ES-I3 (cell line): ENCODE data around the gene CEP55.
A peak's percentile ranks its signal among the peaks of the same experiment; 100 is the strongest.

ENCODE experiments used
- H3K36me3 ChIP-seq: 2 replicates; pipeline ENCODE4 v1.6.1; 2013; ENCODE audit warnings: mild to moderate bottlenecking, low read length, control low read depth, moderate library complexity; ENCODE audit not compliant: insufficient read depth
- H3K4me1 ChIP-seq: 2 replicates; pipeline ENCODE4 v1.6.1; 2013; ENCODE audit warnings: mild to moderate bottlenecking, control low read depth, low read length; ENCODE audit not compliant: insufficient read depth
- H3K9ac ChIP-seq: 2 replicates; pipeline ENCODE4 v1.6.1; 2013; ENCODE audit warnings: low read depth, mild to moderate bottlenecking, low read length, moderate library complexity
- H3K9me3 ChIP-seq: 2 replicates; pipeline ENCODE4 v1.6.1; 2013; ENCODE audit warnings: mild to moderate bottlenecking, low read length, moderate library complexity; ENCODE audit not compliant: control insufficient read depth, insufficient read depth

The CEP55 gene

DNA sequence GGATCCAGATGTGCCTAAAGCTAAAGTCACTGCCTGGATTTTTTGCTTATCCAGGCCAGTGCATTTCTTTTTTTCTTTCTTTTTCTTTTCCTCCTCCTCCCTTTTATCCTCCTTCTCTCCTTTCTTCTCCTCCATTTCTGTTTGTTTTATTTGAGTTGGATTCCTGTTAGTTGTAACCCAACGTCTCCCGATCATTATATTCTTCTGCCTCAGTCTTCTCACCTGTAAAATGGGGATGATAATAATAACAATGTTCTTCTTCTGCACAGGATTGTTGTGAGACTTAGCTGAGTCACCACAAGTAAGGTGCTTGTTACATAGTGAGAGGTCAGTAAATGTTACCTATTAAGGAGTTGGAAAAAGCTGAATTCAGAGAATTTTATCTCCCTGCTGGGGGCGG, 56.4 kb downstream of the CEP55 start:
- H3K9ac ChIP-seq, result no peak overlapping the region
- no peaks in the 10 kb centered on the region for H3K9me3 ChIP-seq
- H3K4me1 ChIP-seq, result no peaks in the 10 kb centered on the region; the same call in 1 of the 2 replicates
- no peaks in the 10 kb centered on the region for H3K36me3 ChIP-seq

GRCh38 chr10:93553482-93554315, 57.3 kb downstream of the CEP55 start:
- Histone ChIP-seq H3K4me1 (no peaks in the 10 kb centered on the region; the same call in 1 of the 2 replicates), H3K9ac (no peak overlapping the region), H3K9me3 (no peaks in the 10 kb centered on the region), H3K36me3 (no peaks in the 10 kb centered on the region)

GRCh38 chr10:93554316-93554663, 57.9 kb downstream of the CEP55 start:
- Histone ChIP-seq H3K36me3 (no peaks in the 10 kb centered on the region), H3K9ac (no peak overlapping the region), H3K9me3 (no peaks in the 10 kb centered on the region), H3K4me1 (no peaks in the 10 kb centered on the region)

DNA sequence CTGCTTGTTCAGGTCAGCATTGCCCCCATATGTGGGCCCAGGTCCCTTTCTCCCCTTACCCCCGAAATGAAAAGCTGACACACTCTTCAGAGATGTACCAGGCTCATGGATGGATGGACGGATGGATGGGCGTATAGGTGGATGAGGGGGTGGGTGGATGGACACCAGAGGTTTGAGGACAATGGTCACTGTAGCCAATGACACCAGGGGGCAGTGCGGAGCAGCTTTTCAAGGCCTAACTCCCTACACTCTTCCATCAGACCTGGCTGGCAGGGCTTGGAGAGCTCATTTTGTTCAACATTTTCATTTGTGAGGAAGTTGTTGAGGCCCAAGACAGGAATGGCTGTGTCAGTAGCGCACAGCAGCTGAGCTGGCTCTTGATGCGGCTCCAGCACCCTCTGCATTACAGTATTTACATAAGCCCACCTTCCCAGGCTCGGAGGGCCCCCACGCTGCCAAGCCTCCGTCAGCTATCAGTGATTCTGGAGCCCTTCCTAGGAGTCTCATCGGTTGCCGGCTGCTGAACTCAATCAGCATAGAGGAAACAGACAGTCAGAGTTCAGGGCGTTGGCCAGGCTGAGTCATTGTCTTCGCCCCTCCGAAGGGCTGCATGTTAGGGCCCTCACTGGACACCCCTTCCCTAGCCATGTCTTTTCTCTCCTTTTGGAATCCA, 58.5 kb downstream of the CEP55 start:
- no peak overlapping the region; the same call in 1 of the 2 replicates for H3K9ac ChIP-seq
- no peaks in the 10 kb centered on the region for H3K4me1 ChIP-seq
- H3K9me3 ChIP-seq, result no peaks in the 10 kb centered on the region
- no peaks in the 10 kb centered on the region for H3K36me3 ChIP-seq

GRCh38 chr10:93559490-93559889, 63.1 kb downstream of the CEP55 start:
- Histone ChIP-seq H3K9me3 (no peaks in the 10 kb centered on the region), H3K4me1 (no peaks in the 10 kb centered on the region), H3K9ac (no peak overlapping the region), H3K36me3 (no peaks in the 10 kb centered on the region)

- Histone ChIP-seq H3K9me3 (no peaks in the 10 kb centered on the region), H3K4me1 (no peaks in the 10 kb centered on the region), H3K36me3 (no peaks in the 10 kb centered on the region), H3K9ac (no peak overlapping the region)
Measured at GRCh38 chr10:93560541-93560940, 64.1 kb downstream of the CEP55 start.

GRCh38 chr10:93565446-93565845, 69.0 kb downstream of the CEP55 start:
- Histone ChIP-seq H3K9me3 (no peaks in the 10 kb centered on the region), H3K36me3 (no peaks in the 10 kb centered on the region), H3K9ac (no peak overlapping the region), H3K4me1 (no peaks in the 10 kb centered on the region)

GRCh38 chr10:93566435-93567276, 70.2 kb downstream of the CEP55 start, which contains the start of gene FFAR4:
Gene FFAR4 (plus strand): TSS chr10:93566665. CDS start chr10:93566721, 56 bp downstream.
- Histone ChIP-seq H3K36me3 (no peaks in the 10 kb centered on the region), H3K9me3 (no peaks in the 10 kb centered on the region), H3K4me1 (no peaks in the 10 kb centered on the region), H3K9ac (peak within 1 kb of the TSS; percentile 39; the same call in 1 of the 2 replicates)

DNA sequence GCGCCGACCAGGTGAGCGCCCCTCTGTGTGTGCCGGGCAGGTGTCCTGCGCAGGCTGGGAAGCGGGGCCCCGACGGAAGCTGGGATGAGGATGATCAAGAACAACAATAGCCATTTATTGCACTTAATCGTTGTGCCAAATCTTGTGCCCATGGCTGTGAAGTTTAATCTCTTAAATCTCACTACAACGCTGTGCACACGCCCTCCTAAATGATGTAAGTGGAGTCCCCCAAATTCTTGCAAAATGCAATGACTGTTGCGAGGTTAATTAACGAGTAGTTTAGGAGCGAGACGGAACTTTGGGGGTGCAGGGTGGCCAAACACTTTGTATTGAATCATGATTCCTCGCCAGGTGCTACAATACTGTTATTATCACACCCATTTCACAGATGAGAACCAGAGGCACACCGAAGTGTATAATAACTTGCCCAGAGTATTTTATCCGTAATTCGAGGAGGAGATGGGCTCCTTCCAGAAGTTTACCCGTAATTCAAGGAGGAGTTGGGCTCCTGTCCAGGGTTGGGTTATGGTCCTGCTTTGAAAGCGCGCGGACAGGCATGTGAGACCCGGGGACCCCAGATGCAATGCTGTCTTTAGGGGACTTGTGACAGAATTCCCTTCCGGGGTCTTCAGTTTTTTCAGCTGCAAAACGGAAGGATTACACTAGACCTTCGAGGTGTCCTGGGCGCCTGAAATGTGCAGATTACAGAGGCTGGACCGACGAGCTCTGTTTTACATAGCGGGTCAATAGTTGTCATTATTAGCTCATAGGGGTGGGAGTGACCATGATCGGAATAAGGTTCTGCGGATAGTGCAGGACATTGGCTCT, 71.1 kb downstream of the CEP55 start:
- Histone ChIP-seq H3K9me3 (no peaks in the 10 kb centered on the region), H3K9ac (peak overlapping the region; percentile 39; the same call in 1 of the 2 replicates), H3K36me3 (no peaks in the 10 kb centered on the region), H3K4me1 (no peaks in the 10 kb centered on the region)

DNA sequence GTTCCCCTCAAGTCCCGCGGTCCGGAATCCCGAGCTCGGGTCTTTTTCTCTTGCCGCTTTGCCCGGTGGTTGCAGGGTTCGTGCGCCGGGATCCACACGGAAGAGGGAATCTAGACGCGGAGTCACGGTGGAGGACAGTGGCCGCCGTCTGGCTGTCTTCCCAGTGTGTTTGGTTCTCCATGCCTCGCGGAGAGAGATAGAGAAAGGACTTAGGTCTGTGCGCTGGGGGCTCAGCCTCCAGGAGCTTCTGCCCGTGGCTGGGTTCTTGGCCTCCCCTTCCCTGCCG, 71.6 kb downstream of the CEP55 start:
- Histone ChIP-seq H3K9ac (peak overlapping the region; percentile 11; the same call in 1 of the 2 replicates), H3K9me3 (no peaks in the 10 kb centered on the region), H3K4me1 (no peaks in the 10 kb centered on the region), H3K36me3 (no peaks in the 10 kb centered on the region)

DNA sequence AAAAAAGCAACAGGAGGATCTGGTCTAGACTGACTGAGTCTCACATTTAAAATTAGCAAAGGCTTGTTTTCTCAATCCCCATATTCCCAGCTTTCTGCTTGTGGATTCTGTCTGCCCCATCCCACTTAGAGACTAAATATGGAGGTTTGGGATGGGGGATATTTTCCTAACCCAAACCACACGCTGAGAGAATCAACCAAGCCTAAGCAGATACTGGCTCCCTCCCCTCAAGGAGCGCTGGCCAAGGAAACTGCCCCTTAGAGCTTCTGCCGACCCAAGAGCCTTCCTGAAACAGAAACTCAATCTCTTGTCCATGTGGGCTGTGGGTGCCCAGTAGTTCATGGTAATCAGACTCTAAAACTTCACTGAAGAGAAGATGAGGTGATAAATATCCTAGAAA, 74.0 kb downstream of the CEP55 start:
- no peaks in the 10 kb centered on the region for H3K4me1 ChIP-seq
- no peaks in the 10 kb centered on the region for H3K36me3 ChIP-seq
- no peaks in the 10 kb centered on the region for H3K9me3 ChIP-seq
- H3K9ac ChIP-seq, result no peak overlapping the region

DNA sequence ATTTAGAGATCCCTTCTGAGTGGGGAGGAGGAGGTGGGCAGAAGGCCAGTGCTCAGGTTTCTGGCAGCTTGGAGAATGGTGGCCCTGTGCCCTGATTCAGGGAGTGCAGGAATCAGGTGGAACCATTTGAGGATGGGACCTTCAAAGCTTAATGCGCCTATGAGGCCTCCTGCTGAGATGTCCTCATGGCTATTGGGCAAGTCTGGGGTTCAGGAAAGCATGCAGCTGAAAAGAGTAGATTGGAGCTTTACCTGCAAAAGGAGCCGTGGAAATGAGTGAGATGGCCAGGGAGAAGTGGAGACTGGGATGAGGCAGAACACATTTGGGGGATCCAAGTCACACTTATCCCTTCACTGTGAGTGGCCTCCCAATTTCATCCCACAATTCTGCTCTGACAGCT, 76.2 kb downstream of the CEP55 start:
- Histone ChIP-seq H3K9ac (no peak overlapping the region), H3K4me1 (no peaks in the 10 kb centered on the region), H3K36me3 (no peaks in the 10 kb centered on the region), H3K9me3 (no peaks in the 10 kb centered on the region)

GRCh38 chr10:93573051-93573909, 76.9 kb downstream of the CEP55 start:
- Histone ChIP-seq H3K9me3 (no peaks in the 10 kb centered on the region), H3K4me1 (no peaks in the 10 kb centered on the region), H3K36me3 (no peaks in the 10 kb centered on the region), H3K9ac (no peak overlapping the region)
